HepG2 (cell line): ENCODE measurements around the gene ABCG1. TPM values are rescaled to one million over a fixed set of nuclear protein-coding genes. Genes with fewer than 3 reads are reported as not detected.
"Not testable (repeated sequence)": the region's sequence is repeated elsewhere in the genome, so short reads cannot be mapped to it uniquely, and the experiment has no call there.

ENCODE experiments used
- ATAC-seq: fragments of 200-7000 bp; cut with Tn5 transposase; 3 replicates; pipeline ENCODE4 v1.9.1; 2020; ENCODE audit warnings: mild to moderate bottlenecking, moderate library complexity
- BruUV-seq: library from RNA; stranded (reverse); fragments of 400-500 nt; replicated peaks from 2 replicates; lab custom pipeline; 2021; lab: Mats Ljungman, UMichigan
- CTCF ChIA-PET: fragments of 300-600 bp; formaldehyde crosslinking; extraction: SDS; loops from one replicate; lab custom pipeline; 2021; ENCODE audit warnings: low total read pairs, inconsistent platforms, low intra/inter-chr PET ratio; lab: Yijun Ruan, JAX
- POLR2A ChIA-PET: fragments of 350-600 bp; sonication (Branson Sonifier 250); formaldehyde crosslinking; loops from one replicate; lab custom pipeline; 2020; ENCODE audit warnings: antibody characterized with exemption, inconsistent platforms; lab: Yijun Ruan, JAX
- DNase-seq: peaks from one replicate; pipeline ENCODE4 v3.0.0-alpha.2; 2015; ENCODE audit warnings: low spot score
- FAIRE-seq: peaks from 3 replicates; lab custom pipeline; 2011; peaks lifted over from hg19 to GRCh38; lab: Jason Lieb, UNC
- H2AFZ ChIP-seq: one replicate; pipeline ENCODE4 v1.6.1; 2011; ENCODE audit warnings: low read length, inconsistent platforms
- H3K27ac ChIP-seq: fragments of 300-600 bp; 3 replicates; pipeline ENCODE4 v1.8.0; 2011; ENCODE audit warnings: mixed run types, mild to moderate bottlenecking, mixed read lengths, low read length, inconsistent platforms; ENCODE audit not compliant: insufficient read depth; ENCODE audit errors: extremely low read length
- H3K27me3 ChIP-seq, 2 experiments: fragments of 200-600 bp in 1 of 2; 2 replicates in 1 of 2; 3 replicates in 1 of 2; pipeline versions ENCODE4 v1.6.0 to v1.8.0; 2011; ENCODE audit warnings: low read length in 2 of 2, mild to moderate bottlenecking in 2 of 2, moderate library complexity in 2 of 2, inconsistent platforms in 1 of 2; ENCODE audit not compliant: insufficient read depth in 2 of 2, control insufficient read depth in 1 of 2
- H3K36me3 ChIP-seq, 2 experiments: fragments of 200-600 bp in 1 of 2; replicated peaks in 1 of 2; 2 replicates in 1 of 2; 3 replicates in 1 of 2; pipeline versions ENCODE4 v1.5.1 to v1.8.0; 2011; ENCODE audit warnings: low read length in 2 of 2, inconsistent platforms in 1 of 2; ENCODE audit not compliant: insufficient read depth in 2 of 2, control insufficient read depth in 1 of 2
- H3K4me1 ChIP-seq: 2 replicates; pipeline ENCODE4 v1.5.1; 2012; ENCODE audit warnings: low read length, inconsistent platforms; ENCODE audit not compliant: insufficient read depth
- H3K4me2 ChIP-seq: 2 replicates; pipeline ENCODE4 v1.6.0; 2011; ENCODE audit warnings: low read depth, low read length, inconsistent platforms
- H3K4me3 ChIP-seq, 3 experiments: fragments of 200-600 bp in 1 of 3; sonication (generic), shearing (Covaris generic) in 1 of 3; replicated peaks in 1 of 3; 2 replicates each; pipeline ENCODE4 v1.5.1; 2011 to 2016; ENCODE audit warnings: low read length in 3 of 3, inconsistent platforms in 2 of 3, low read depth in 2 of 3, mild to moderate bottlenecking in 2 of 3, control low read depth in 1 of 3, mixed read lengths in 1 of 3; ENCODE audit not compliant: insufficient read depth in 1 of 3
- H3K79me2 ChIP-seq: one replicate; pipeline ENCODE4 v1.6.1; 2011; ENCODE audit warnings: low read length, inconsistent platforms; ENCODE audit not compliant: insufficient read depth
- H3K9ac ChIP-seq: 2 replicates; pipeline ENCODE4 v1.6.0; 2011; ENCODE audit warnings: mild to moderate bottlenecking, low read depth, low read length, inconsistent platforms; ENCODE audit not compliant: insufficient read depth
- H3K9me3 ChIP-seq: 2 replicates; pipeline ENCODE4 v1.5.1; 2012; ENCODE audit warnings: mild to moderate bottlenecking, low read length
- H4K20me1 ChIP-seq: 2 replicates; pipeline ENCODE4 v1.6.0; 2011; ENCODE audit warnings: inconsistent platforms, mild to moderate bottlenecking, low read length, moderate library complexity; ENCODE audit not compliant: insufficient read depth
- MAF1 ChIP-seq: sonication (generic); formaldehyde crosslinking; IDR thresholded peaks from 2 replicates; pipeline ENCODE4 v1.5.0; 2020; ENCODE audit warnings: missing genetic modification reagents, borderline replicate concordance
- PLRG1 ChIP-seq: fragments of 450-650 bp; conservative IDR thresholded peaks from 2 replicates; pipeline ENCODE4 v1.6.1; 2016
- SNAPC4 ChIP-seq: sonication (generic); formaldehyde crosslinking; IDR thresholded peaks from 2 replicates; pipeline ENCODE4 v1.4.0; 2020; ENCODE audit warnings: mild to moderate bottlenecking, missing genetic modification reagents
- ZNF572 ChIP-seq: sonication (generic); formaldehyde crosslinking; IDR thresholded peaks from 2 replicates; pipeline ENCODE4 v1.5.1; 2020; ENCODE audit warnings: mild to moderate bottlenecking, missing genetic modification reagents
- WGBS: methylation state at CpG from one replicate; pipeline ENCODE4 v1.1.6; 2017; ENCODE audit warnings: low lambda C conversion rate; 5-methylcytosine and 5-hydroxymethylcytosine counted together
- in situ Hi-C: cut with HindIII; loops from 2 replicates; pipeline ENCODE4 v1.10.0; 2017; ENCODE audit warnings: low pct_unique_long_range_greater_than_20kb; ENCODE audit not compliant: extremely low pct_ligation_motif_present
- intact Hi-C: fragments of 100-400 bp; cut with micrococcal nuclease; formaldehyde crosslinking; loops from one replicate; pipeline ENCODE4 v1.10.0; 2022; ENCODE audit not compliant: unreplicated experiment
- polyA plus RNA-seq, 8 experiments: library from polyadenylated mRNA; depleted of rRNA in 3 of 8; stranded (reverse) in 7 of 8; unstranded in 1 of 8; fragments of >200 nt; fragmentation: Illumina TruSeq in 4 of 8; extraction: Trizol in 4 of 8; gene quantifications; 2 replicates each; pipeline versions ENCODE4 v1.2.1 to v1.2.3, GENCODE V29; 2011 to 2016; ENCODE audit warnings: low read depth in 4 of 8, missing spikeins in 1 of 8, mixed read lengths in 1 of 8; ENCODE audit not compliant: insufficient read depth in 1 of 8
- total RNA-seq, 5 experiments: library from RNA; depleted of rRNA; stranded (reverse); fragments of >200 nt; fragmentation: Illumina TruSeq; extraction: Trizol; gene quantifications; 2 replicates each; pipeline ENCODE4 v1.2.3, GENCODE V29; 2016; ENCODE audit warnings: low read depth in 1 of 5

Gene ABCG1
- total and polyA plus RNA-seq, 2 of the 13 experiments (the other 11 are each of a cell fraction or from before 2014, with no cell fraction given) = 0.04 TPM; not detected in 1

GRCh38 chr21:42179316-42179715 is 39.6 kb upstream of the ABCG1 start (continued):
- TF ChIP-seq SNAPC4 (CRISPR knock-in tag) (no peak), ZNF572 (CRISPR knock-in tag) (no peak), MAF1 (no peak), PLRG1 (no peak)
- TF ChIP-seq, all 625 proteins: peak for 0

GRCh38 chr21:42180001-42180400 is 38.9 kb upstream of the ABCG1 start:
- H3K36me3 ChIP-seq, ATAC-seq, H4K20me1 ChIP-seq, BruUV-seq, intact Hi-C loops, POLR2A ChIA-PET, CTCF ChIA-PET, H3K9me3 ChIP-seq, H2AFZ ChIP-seq, H3K4me3 ChIP-seq, in situ Hi-C loops, H3K27ac ChIP-seq, H3K4me1 ChIP-seq, FAIRE-seq, H3K4me2 ChIP-seq, H3K79me2 ChIP-seq, H3K9ac ChIP-seq, H3K27me3 ChIP-seq, DNase-seq: not testable (repeated sequence)
- 16% methylated on average over 3 of the region's 3 CpGs for WGBS
